ENCODE results near the gene ZNF710.
"Not testable (repeated sequence)": the region's sequence is repeated elsewhere in the genome, so short reads cannot be mapped to it uniquely, and the experiment has no call there.

Gene ZNF710

GRCh38 chr15:90060797-90061196 is 59.7 kb downstream of the ZNF710 start:
- DNase-seq (ENCODE audit: low spot score), result no peak

- no peak for DNase-seq (ENCODE audit: low spot score)
These were observed 60.9 kb downstream of the ZNF710 start for GRCh38 chr15:90062023-90062442.

- DNase-seq (ENCODE audit: low spot score), result no peak
These were observed 61.4 kb downstream of the ZNF710 start for GRCh38 chr15:90062462-90062932.

GRCh38 chr15:90062973-90063769 is 62.0 kb downstream of the ZNF710 start:
- no peak for DNase-seq (ENCODE audit: low spot score)

GRCh38 chr15:90063770-90064247 is 62.7 kb downstream of the ZNF710 start:
- no peak for DNase-seq (ENCODE audit: low spot score)

- DNase-seq (ENCODE audit: low spot score), result no peak
These were observed 64.0 kb downstream of the ZNF710 start for GRCh38 chr15:90064911-90065681.

GRCh38 chr15:90065682-90066049 is 64.5 kb downstream of the ZNF710 start:
- DNase-seq (ENCODE audit: low spot score), result no peak

GRCh38 chr15:90067181-90067952 is 66.2 kb downstream of the ZNF710 start:
- DNase-seq (ENCODE audit: low spot score), result no peak

GRCh38 chr15:90067953-90068606 is 67.0 kb downstream of the ZNF710 start:
- no peak for DNase-seq (ENCODE audit: low spot score)

- not testable (repeated sequence) for DNase-seq (ENCODE audit: low spot score)
These were observed 69.5 kb downstream of the ZNF710 start for GRCh38 chr15:90070623-90071022.

- DNase-seq (ENCODE audit: low spot score), result peak; percentile 72
These were observed 70.2 kb downstream of the ZNF710 start for GRCh38 chr15:90071220-90071807.

- DNase-seq (ENCODE audit: low spot score), result no peak
These were observed 72.0 kb downstream of the ZNF710 start for GRCh38 chr15:90072978-90073640.

GRCh38 chr15:90074023-90074422 is 72.9 kb downstream of the ZNF710 start:
- no peak for DNase-seq (ENCODE audit: low spot score)

GRCh38 chr15:90074916-90075315 is 73.8 kb downstream of the ZNF710 start:
- no peak for DNase-seq (ENCODE audit: low spot score)

- DNase-seq (ENCODE audit: low spot score), result no peak
These were observed 74.5 kb downstream of the ZNF710 start for GRCh38 chr15:90075420-90076289.

GRCh38 chr15:90076716-90077115 is 75.6 kb downstream of the ZNF710 start:
- no peak for DNase-seq (ENCODE audit: low spot score)

- DNase-seq (ENCODE audit: low spot score), result no peak
These were observed 77.8 kb downstream of the ZNF710 start for GRCh38 chr15:90078965-90079364.

- no peak for DNase-seq (ENCODE audit: low spot score)
These were observed 78.7 kb downstream of the ZNF710 start for GRCh38 chr15:90079619-90080457.

GRCh38 chr15:90080458-90080755 is 79.3 kb downstream of the ZNF710 start:
- no peak for DNase-seq (ENCODE audit: low spot score)

Measured in LoVo (cell line).